ENCODE results near the gene SSR3. TPM values are rescaled to one million over a fixed set of nuclear protein-coding genes. Genes with fewer than 3 reads are reported as not detected.

The SSR3 gene
- total and polyA plus RNA-seq, 2 donors (not counting 3 experiments of a cell fraction or from before 2014, with no cell fraction given): 155 to 355 TPM

DNA sequence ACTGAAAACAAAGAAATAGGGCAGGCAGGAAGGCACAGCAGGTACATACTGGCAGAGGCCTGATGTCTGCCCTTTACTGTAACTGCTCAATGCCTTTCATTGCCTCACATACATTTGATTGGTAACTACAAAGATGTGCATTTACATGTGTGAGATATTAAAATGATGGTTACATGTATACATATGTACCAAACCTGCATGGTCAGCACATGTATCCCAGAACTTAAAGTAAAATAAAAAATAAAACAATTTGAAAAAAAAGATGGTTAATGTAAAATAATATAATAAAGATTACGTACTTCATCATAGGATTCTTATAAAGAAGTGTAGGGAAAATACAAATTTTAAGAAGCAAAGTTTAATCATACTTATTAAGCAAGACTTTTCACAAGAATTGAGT, 15.1 kb downstream of the SSR3 start:
- FAIRE-seq: no peak
- Histone ChIP-seq H3K9ac (replicated peaks; ENCODE audit: extremely low read depth, insufficient read depth, low read length) (no peak overlapping the region), H3K9me3 (replicated peaks; ENCODE audit: control insufficient read depth, insufficient read depth, low read length) (no peaks in the 10 kb centered on the region), H3K4me2 (ENCODE audit: insufficient read depth, low read length) (no peak overlapping the region), H3K9me1 (replicated peaks; ENCODE audit: control insufficient read depth, extremely low read depth, insufficient read depth, low read length) (no peaks in the 10 kb centered on the region), H3K27ac (ENCODE audit: insufficient read depth, low read depth, low read length) (no peak overlapping the region), H3K79me2 (ENCODE audit: control insufficient read depth, insufficient read depth, low read length) (peaks cover 16% of the 10 kb centered on the region), H3K36me3 (ENCODE audit: control insufficient read depth in 2 of 2, extremely low read depth in 1 of 2, insufficient read depth in 2 of 2, low read length in 2 of 2) (peaks cover 7 to 31% of the 10 kb centered on the region in 2 experiments), H3K4me3 (replicated peaks in 1 of 3; ENCODE audit: insufficient read depth in 1 of 3, low read depth in 1 of 3, low read length in 3 of 3) (no peak overlapping the region), H4K20me1 (replicated peaks; ENCODE audit: control insufficient read depth, extremely low read depth, insufficient read depth, low read length) (no peaks in the 10 kb centered on the region), H3K4me1 (ENCODE audit: control insufficient read depth, extremely low read depth, insufficient read depth, low read length) (peaks cover 40% of the 10 kb centered on the region), H3K27me3 (ENCODE audit: control insufficient read depth in 2 of 2, insufficient read depth in 2 of 2, low read length in 2 of 2) (no peaks in the 10 kb centered on the region), H2AFZ (ENCODE audit: low read depth, low read length) (no peak overlapping the region)
- dilution Hi-C loops (cut with MboI; ENCODE audit: extremely low pct_ligation_motif_present, low sequenced_read_pairs): no loop called here
- no TSS peak for BruUV-seq (replicated peaks)
- ChIA-PET POLR2A (no interaction called here), CTCF (no interaction called here)
- intact Hi-C loops (cut with micrococcal nuclease): no loop called here
- no peak for DNase-seq (ENCODE audit: low read depth, low spot score)
- no peak for TF ChIP-seq EZH2 (IDR thresholded peaks at IDR 0.05; ENCODE audit: borderline replicate concordance, low read depth, low read length, severe bottlenecking)
- no peak for TF ChIP-seq POLR2A (IDR thresholded peaks at IDR 0.05; ENCODE audit: low read depth, low read length)
- TF ChIP-seq POLR2AphosphoS5 (IDR thresholded peaks at IDR 0.05; ENCODE audit: insufficient read depth, low read depth, low read length): no peak
- TF ChIP-seq JUN (IDR thresholded peaks at IDR 0.05; ENCODE audit: borderline replicate concordance, insufficient read depth, insufficient read length, low read depth): no peak
- TF ChIP-seq MYC (IDR thresholded peaks at IDR 0.05; ENCODE audit: low read depth, low read length): no peak
- no peak for TF ChIP-seq MAX (IDR thresholded peaks at IDR 0.05; ENCODE audit: insufficient read depth, insufficient read length)
- TF ChIP-seq GATA2 (IDR thresholded peaks at IDR 0.05; ENCODE audit: insufficient read depth, insufficient read length, low read depth, low read length): no peak
- TF ChIP-seq, protein P1, sequence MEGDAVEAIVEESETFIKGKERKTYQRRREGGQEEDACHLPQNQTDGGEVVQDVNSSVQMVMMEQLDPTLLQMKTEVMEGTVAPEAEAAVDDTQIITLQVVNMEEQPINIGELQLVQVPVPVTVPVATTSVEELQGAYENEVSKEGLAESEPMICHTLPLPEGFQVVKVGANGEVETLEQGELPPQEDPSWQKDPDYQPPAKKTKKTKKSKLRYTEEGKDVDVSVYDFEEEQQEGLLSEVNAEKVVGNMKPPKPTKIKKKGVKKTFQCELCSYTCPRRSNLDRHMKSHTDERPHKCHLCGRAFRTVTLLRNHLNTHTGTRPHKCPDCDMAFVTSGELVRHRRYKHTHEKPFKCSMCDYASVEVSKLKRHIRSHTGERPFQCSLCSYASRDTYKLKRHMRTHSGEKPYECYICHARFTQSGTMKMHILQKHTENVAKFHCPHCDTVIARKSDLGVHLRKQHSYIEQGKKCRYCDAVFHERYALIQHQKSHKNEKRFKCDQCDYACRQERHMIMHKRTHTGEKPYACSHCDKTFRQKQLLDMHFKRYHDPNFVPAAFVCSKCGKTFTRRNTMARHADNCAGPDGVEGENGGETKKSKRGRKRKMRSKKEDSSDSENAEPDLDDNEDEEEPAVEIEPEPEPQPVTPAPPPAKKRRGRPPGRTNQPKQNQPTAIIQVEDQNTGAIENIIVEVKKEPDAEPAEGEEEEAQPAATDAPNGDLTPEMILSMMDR (IDR thresholded peaks at IDR 0.05; ENCODE audit: extremely low read depth in 1 of 2, insufficient read depth in 1 of 2, low read depth in 1 of 2, low read length in 2 of 2): no peak
- no peak for TF ChIP-seq FOS (IDR thresholded peaks at IDR 0.05; ENCODE audit: borderline replicate concordance, insufficient read depth, low read length)
